ENCODE data around the gene FAM180B. TPM values are rescaled to one million over a fixed set of nuclear protein-coding genes. Genes with fewer than 3 reads are reported as not detected.

Gene FAM180B
- total RNA-seq, 1 experiment from 2014 or later = not detected

DNA sequence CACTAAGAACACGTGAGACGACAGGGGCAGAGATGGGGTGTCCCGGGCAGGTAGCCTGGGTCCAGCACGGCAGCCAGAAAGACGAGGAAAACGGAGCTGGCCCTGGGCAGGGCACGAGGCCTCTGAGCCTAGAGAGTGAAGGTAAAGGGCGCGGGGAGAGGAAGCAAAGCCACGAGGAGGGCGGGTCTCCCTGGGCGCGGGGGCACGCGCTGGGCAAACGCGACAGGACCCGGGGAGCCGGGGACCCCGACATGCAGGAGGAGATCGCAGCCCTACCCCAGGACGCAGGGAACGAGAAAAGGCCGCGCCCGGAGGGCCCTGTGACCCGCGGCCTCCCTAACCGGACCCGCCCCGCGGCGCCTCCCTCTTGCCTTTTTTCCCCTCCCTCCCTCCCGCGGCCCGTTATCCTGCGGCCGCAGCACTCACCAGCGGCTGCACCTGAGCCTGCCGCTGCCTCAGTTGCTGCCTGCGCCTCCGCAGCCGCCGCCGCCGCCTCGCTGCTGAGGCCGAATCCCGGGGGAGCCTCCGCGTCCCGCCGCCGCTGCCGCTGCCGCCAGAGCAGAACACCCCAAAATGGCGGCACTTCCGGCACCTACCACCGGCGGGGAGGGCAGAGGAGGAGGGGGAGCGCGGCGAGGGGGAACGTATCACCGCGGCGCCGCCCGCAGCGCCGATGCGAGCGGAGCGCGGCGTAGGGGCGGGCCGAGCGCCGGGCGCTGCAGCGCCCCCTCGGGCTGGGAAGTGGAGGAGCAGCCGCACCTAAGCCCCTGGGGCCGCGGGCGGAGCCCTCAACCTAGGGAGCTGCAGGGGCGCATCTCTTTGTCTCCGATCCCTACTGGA is 33.7 kb upstream of the FAM180B start, which contains the start of gene CELF1:
Gene CELF1, minus strand, starts transcription at position 567 of the 840 bp plus-strand sequence. CDS start 53,609 bp downstream, outside the sequence.
- BruUV-seq (replicated peaks) = no TSS peak
- peaks cover 0 to 4% of the 10 kb centered on the region in 2 experiments; a peak in 1 of 4 replicates for H3K36me3 ChIP-seq (ENCODE audit: control insufficient read depth in 1 of 2, insufficient read depth in 2 of 2, low read length in 2 of 2)
- peak within 1 kb of the TSS; percentile 94 to 97 for H3K4me3 ChIP-seq (replicated peaks in 1 of 2; ENCODE audit: low read depth in 1 of 2, low read length in 2 of 2)
- intact Hi-C loops (cut with micrococcal nuclease) = loop anchor here (1.0 to 10.0 kb wide), 3 partner anchors 90 to 215 kb away; partner anchors contain the start of genes FNBP4, MTCH2 and PSMC3
- H3K27ac ChIP-seq (ENCODE audit: low read depth, low read length) = peak within 1 kb of the TSS; percentile 93
- H4K20me1 ChIP-seq (ENCODE audit: insufficient read depth) = peaks cover 6% of the 10 kb centered on the region; the same call in 1 of the 2 replicates
- peaks cover 13 to 25% of the 10 kb centered on the region in 2 experiments for H3K4me1 ChIP-seq (ENCODE audit: control insufficient read depth in 1 of 2, insufficient read depth in 2 of 2, low read length in 2 of 2)
- DNase-seq (ENCODE audit: low read depth, low spot score) (peak; percentile 63), ATAC-seq (peak; percentile 96)
- H3K4me2 ChIP-seq (ENCODE audit: low read length) = peak within 1 kb of the TSS; percentile 98
- POLR2A ChIA-PET = interaction anchor here (1.2 to 1.6 kb wide), 3 partner anchors 11 to 99 kb away, joined by 3 read pairs; no protein-coding TSS in a partner anchor
- RAD21 ChIA-PET (ENCODE audit: low non-redundant PET in 1 of 2, low total read pairs in 2 of 2, uncharacterized antibody in 2 of 2, unreplicated experiment in 2 of 2) = interaction anchor here in 1 of 2 experiments (0.7 kb wide), 1 partner anchor 24 kb away, joined by 3 read pairs; no protein-coding TSS in a partner anchor
- CTCF ChIA-PET = interaction anchor here (0.5 to 2.0 kb wide), 10 partner anchors 9 to 98 kb away, joined by 3 to 9 read pairs (median 3); partner anchors contain the start of gene PTPMT1
- no peaks in the 10 kb centered on the region for H3K9me3 ChIP-seq (ENCODE audit: control insufficient read depth in 1 of 2, insufficient read depth in 1 of 2, low read depth in 1 of 2, low read length in 2 of 2)
- no peaks in the 10 kb centered on the region for H3K27me3 ChIP-seq (ENCODE audit: insufficient read depth, low read length)
- H3K9ac ChIP-seq (ENCODE audit: low read length) = peak within 1 kb of the TSS; percentile 92
- peak within 1 kb of the TSS; percentile 97 for H2AFZ ChIP-seq (ENCODE audit: low read depth, low read length, poor library complexity, severe bottlenecking)
- H3K9me2 ChIP-seq (ENCODE audit: insufficient read depth) = no peaks in the 10 kb centered on the region
- peaks cover 55% of the 10 kb centered on the region for H3K79me2 ChIP-seq (ENCODE audit: insufficient read depth, low read length)
- TF ChIP-seq ELF1 (IDR thresholded peaks at IDR 0.05; ENCODE audit: borderline replicate concordance, low read depth) (peak; percentile 30; the same call in 1 of the 2 replicates), JUND (IDR thresholded peaks at IDR 0.05) (no peak), CEBPB (IDR thresholded peaks at IDR 0.05; ENCODE audit: low read depth) (no peak), SIN3A (IDR thresholded peaks at IDR 0.05; ENCODE audit: low read depth) (peak; percentile 93), ZNF274 (IDR thresholded peaks at IDR 0.05; ENCODE audit: low read depth, low read length) (no peak), TCF7L2 (IDR thresholded peaks at IDR 0.05; ENCODE audit: borderline replicate concordance, extremely low read depth, insufficient read depth, insufficient read length) (no peak), YY1 (IDR thresholded peaks at IDR 0.05; ENCODE audit: extremely low read depth, insufficient replicate concordance, low read depth, low read length) (peak; percentile 97), CBX3 (IDR thresholded peaks at IDR 0.05; ENCODE audit: low read depth) (peak; percentile 50; the same call in 1 of the 2 replicates), RAD21 (IDR thresholded peaks at IDR 0.05; ENCODE audit: low read depth) (no peak), FOSL1 (IDR thresholded peaks at IDR 0.05; ENCODE audit: low read depth) (no peak), EZH2phosphoT487 (IDR thresholded peaks at IDR 0.05; ENCODE audit: borderline replicate concordance) (no peak), POLR2A (IDR thresholded peaks at IDR 0.05; ENCODE audit: borderline replicate concordance, extremely low read depth, insufficient read depth, insufficient read length) (no peak), SP1 (IDR thresholded peaks at IDR 0.05; ENCODE audit: low read depth) (peak; percentile 40), ATF3 (IDR thresholded peaks at IDR 0.05) (no peak), POLR2AphosphoS5 (IDR thresholded peaks at IDR 0.05; ENCODE audit: low read depth, low read length) (peak; percentile 79), EZH2 (IDR thresholded peaks at IDR 0.05) (no peak), SRF (IDR thresholded peaks at IDR 0.05; ENCODE audit: low read depth) (peak; percentile 62; the same call in 1 of the 2 replicates), ZFX (IDR thresholded peaks at IDR 0.05) (peak; percentile 83), ZBTB33 (IDR thresholded peaks at IDR 0.05; ENCODE audit: extremely low read depth, insufficient replicate concordance, low read length) (peak; percentile 18), EGR1 (IDR thresholded peaks at IDR 0.05; ENCODE audit: low read depth) (0 out of 2 replicates have a peak, but pooled peaks have one; percentile 27)
- TF ChIP-seq, protein P1, sequence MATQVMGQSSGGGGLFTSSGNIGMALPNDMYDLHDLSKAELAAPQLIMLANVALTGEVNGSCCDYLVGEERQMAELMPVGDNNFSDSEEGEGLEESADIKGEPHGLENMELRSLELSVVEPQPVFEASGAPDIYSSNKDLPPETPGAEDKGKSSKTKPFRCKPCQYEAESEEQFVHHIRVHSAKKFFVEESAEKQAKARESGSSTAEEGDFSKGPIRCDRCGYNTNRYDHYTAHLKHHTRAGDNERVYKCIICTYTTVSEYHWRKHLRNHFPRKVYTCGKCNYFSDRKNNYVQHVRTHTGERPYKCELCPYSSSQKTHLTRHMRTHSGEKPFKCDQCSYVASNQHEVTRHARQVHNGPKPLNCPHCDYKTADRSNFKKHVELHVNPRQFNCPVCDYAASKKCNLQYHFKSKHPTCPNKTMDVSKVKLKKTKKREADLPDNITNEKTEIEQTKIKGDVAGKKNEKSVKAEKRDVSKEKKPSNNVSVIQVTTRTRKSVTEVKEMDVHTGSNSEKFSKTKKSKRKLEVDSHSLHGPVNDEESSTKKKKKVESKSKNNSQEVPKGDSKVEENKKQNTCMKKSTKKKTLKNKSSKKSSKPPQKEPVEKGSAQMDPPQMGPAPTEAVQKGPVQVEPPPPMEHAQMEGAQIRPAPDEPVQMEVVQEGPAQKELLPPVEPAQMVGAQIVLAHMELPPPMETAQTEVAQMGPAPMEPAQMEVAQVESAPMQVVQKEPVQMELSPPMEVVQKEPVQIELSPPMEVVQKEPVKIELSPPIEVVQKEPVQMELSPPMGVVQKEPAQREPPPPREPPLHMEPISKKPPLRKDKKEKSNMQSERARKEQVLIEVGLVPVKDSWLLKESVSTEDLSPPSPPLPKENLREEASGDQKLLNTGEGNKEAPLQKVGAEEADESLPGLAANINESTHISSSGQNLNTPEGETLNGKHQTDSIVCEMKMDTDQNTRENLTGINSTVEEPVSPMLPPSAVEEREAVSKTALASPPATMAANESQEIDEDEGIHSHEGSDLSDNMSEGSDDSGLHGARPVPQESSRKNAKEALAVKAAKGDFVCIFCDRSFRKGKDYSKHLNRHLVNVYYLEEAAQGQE (IDR thresholded peaks at IDR 0.05; ENCODE audit: low read depth) = no peak
